GM18517 (cell line): ENCODE data around the gene LEFTY1.
A peak's percentile ranks its signal among the peaks of the same experiment; 100 is the strongest.
"Not testable (repeated sequence)": the region's sequence is repeated elsewhere in the genome, so short reads cannot be mapped to it uniquely, and the experiment has no call there.

Source experiments
- ATAC-seq: cut with Tn5 transposase; IDR thresholded peaks from one replicate; pipeline ENCODE4 v1.9.1; 2021; ENCODE audit warnings: mild to moderate bottlenecking, moderate library complexity; ENCODE audit not compliant: unreplicated experiment

Gene LEFTY1, protein sequence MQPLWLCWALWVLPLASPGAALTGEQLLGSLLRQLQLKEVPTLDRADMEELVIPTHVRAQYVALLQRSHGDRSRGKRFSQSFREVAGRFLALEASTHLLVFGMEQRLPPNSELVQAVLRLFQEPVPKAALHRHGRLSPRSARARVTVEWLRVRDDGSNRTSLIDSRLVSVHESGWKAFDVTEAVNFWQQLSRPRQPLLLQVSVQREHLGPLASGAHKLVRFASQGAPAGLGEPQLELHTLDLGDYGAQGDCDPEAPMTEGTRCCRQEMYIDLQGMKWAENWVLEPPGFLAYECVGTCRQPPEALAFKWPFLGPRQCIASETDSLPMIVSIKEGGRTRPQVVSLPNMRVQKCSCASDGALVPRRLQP

DNA sequence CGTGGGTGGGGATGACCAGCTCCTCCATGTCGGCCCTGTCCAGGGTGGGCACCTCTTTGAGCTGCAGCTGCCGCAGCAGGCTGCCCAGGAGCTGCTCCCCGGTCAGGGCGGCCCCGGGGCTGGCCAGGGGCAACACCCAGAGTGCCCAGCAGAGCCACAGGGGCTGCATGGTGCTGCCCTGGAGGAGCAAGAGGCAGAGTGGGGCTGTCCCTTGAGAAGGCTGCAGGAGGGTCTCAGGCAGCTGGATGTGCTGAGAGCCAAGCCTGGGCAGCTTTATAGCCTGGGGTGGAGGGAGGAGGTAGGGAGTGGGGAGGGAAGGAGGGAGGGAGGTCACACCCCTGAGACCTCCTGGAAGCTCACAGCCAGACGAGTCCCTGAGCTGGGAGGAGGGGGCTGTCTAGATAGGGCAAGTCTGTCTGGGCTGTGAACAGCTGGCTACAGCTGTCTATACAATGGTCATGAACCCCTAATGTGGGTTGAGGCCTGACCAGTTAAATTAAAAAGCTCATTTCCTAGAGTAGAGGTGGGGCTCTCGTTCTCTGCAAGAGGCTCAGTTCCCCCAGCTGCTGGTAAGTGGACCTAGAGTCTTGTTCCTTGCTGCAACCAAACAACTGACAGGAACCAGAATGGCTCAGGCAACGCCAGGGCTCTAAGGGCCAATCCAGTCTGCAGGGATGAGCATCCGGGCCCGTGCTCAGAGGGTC is at the start of gene LEFTY1:
Gene LEFTY1 (minus strand): TSS at position 249 of the 704 bp plus-strand sequence. CDS start 80 bp downstream, at position 169.
- no peak for ATAC-seq

DNA sequence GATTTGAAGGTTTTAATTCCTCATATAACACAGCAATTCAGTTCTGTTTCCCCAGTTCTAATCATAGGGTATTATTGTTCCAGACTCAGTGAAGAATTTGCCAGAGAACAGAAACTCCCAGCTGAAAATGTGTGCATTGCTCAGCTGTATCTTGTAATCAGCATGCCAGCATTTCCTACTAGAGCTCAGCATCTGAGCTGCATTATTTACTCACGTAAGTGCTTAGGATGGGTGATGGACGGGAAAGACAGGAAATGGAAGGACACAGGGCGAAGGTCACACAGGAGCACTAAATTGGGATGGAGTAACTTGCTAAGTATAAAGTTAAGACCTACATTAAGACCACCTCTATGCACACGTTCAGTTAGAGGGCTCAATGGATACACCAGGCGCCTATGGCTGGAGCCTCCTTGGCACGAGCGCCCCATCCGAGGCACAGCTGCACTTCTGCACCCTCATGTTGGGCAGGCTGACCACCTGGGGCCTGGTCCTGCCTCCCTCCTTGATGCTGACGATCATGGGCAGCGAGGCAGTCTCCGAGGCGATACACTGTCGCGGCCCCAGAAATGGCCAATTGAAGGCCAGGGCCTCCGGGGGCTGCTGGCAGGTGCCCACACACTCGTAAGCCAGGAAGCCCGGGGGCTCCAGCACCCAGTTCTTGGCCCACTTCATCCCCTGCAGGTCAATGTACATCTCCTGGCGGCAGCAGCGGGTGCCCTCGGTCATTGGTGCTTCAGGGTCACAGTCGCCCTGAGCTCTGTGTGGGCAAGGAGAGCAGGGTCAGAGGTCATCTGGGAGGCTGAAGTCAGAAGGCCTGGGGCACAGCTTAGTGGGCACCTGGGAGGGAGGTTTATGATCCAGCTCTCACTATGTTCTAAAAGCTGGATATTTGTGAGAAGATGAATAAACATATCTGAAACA is 48.4 kb upstream of the LEFTY1 start:
- no peak for ATAC-seq

DNA sequence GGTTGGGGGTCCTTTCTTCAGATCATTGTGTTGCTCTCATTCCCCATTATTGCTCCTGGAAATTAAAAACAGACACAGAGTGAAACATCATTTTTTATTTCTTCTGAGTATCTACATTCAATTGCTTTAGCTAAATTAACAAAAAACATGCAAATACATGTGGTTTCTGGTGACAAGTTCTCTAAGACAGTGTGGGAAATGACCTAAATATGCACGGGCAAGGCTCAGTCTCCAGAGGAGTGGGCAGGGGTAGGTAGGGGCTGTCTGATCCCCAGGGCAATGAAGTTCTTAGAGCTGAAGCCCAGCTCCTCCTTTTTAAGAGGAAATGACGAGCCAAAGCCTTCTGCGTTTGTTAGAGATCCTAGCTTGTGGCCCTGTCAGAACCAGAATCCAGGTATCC is 47.6 kb upstream of the LEFTY1 start:
- no peak for ATAC-seq

DNA sequence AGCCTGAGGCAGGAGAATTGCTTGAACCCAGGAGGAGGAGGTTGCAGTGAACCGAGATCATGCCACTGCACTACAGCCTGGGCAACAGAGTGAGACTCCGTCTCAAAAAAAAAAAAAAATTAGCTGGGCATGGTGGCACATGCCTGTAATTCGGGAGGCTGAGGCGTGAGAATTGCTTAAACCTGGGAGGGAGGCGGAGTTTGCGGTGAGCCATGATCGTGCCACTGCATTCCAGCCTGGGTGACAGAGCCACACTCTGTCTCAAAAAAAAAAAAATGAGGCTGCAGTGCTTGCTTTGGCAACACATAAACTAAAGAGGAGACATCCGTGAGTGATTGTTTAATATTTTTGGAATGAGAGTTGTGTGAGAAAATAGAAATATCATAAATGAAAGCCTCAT is 47.1 kb upstream of the LEFTY1 start:
- not testable (repeated sequence) for ATAC-seq

DNA sequence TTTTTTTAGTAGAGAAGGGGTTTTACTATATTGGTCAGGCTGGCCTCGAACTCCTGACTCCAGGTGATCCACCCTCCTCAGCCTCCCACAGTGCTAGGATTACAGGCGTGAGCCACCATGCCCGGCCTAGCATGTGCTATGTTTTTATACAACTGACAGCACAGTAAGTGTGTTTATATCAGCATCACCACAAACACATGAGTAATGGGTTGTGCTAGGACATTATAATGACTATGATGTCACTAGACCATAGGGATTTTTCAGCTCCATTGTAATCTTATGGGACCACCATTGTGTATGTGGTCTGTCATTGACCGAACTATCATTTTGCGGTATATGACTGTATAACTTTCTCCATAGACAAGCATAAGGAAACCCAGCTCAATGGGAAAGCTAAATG is 45.8 kb upstream of the LEFTY1 start:
- ATAC-seq = no peak

DNA sequence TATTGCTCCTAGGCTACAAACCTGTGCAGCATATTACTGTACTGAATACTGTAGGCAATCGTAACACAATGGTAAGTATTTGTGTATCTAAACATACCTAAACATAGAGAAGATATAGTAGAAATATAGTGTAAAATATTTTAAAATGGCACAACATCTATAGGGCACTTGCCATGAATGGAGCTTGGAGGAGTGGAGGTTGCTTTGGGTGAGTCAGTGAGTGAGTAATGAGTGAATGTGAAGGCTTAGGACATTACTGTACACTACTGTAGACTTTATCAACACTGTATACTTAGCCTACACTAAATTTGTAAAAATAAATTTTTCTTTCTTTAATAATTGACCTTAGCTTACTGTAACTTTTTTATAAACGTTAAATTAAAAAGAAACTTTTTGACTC is 44.1 kb upstream of the LEFTY1 start:
- ATAC-seq = no peak

DNA sequence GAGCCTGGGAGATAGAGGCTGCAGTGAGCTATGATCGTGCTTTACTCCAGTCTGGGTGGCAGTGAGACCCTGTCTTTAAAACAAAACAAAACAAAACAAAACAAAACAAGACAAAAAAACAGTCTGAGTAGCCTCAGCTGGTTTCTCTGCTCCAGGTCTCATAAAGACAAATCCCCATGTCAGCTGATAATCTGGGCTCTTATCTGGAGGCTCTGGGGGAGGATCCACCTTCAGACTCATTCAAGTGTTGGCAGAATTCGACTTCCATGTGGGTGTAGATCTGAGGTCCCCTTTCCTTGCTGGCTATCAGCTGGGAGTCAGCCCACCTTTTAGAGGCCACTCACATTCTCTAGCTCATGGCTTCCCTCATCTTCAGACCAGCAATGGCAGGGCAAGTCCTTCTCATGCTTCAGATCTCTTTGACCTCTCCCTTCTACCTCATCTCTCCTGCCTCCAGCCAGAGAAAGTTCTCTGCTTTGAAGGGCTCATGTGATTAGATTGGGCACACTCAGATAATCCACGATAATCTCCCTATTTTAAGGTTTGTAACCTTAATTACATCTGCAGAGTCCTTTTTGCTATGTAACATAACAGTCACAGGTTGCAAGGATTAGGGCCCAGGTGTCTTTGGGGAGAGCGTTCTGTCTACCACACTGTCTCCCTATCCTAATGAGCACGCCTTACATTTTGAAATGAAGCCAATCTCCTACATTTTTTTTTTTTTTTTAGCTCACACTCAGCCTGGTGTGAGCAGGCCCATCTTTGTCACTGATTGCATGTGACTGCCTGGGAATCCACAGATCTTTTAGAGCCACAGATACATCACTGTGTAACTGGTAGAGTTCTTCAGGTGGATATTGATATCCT is 42.6 kb upstream of the LEFTY1 start:
- no peak for ATAC-seq

DNA sequence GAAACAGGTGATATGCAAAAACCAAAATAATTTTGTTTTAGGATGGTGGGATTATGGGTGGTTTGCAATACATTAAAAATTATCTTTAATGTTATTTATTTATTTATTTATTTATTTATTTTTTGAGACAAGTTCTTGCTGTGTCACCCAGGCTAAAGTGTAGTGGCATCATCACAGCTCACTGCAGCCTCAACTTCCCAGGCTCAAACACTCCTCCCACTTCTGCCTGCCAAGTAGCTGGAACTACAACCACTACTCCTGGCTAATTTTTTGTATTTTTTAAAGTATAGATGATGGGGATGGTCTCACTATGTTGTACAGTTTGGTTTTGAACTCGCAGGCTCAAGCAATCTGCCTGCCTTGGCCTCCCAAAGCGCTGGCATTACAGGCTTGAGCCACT is 41.6 kb upstream of the LEFTY1 start:
- ATAC-seq = no peak

DNA sequence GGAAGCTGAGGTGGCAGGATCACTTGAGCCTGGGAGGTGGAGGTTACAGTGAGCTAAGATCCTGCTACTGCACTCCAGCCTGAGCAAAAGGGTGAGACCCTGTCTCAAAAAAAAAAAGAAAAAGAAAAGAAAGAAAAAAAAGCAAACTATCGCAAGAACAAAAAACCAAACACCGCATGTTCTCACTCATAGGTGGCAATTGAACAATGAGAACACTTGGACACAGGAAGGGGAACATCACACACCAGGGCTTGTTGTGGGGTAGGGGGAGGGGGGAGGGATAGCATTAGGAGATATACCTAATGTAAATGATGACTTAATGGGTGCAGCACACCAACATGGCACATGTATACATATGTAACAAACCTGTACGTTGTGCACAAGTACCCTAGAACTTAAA is 40.5 kb upstream of the LEFTY1 start:
- ATAC-seq = not testable (repeated sequence)

DNA sequence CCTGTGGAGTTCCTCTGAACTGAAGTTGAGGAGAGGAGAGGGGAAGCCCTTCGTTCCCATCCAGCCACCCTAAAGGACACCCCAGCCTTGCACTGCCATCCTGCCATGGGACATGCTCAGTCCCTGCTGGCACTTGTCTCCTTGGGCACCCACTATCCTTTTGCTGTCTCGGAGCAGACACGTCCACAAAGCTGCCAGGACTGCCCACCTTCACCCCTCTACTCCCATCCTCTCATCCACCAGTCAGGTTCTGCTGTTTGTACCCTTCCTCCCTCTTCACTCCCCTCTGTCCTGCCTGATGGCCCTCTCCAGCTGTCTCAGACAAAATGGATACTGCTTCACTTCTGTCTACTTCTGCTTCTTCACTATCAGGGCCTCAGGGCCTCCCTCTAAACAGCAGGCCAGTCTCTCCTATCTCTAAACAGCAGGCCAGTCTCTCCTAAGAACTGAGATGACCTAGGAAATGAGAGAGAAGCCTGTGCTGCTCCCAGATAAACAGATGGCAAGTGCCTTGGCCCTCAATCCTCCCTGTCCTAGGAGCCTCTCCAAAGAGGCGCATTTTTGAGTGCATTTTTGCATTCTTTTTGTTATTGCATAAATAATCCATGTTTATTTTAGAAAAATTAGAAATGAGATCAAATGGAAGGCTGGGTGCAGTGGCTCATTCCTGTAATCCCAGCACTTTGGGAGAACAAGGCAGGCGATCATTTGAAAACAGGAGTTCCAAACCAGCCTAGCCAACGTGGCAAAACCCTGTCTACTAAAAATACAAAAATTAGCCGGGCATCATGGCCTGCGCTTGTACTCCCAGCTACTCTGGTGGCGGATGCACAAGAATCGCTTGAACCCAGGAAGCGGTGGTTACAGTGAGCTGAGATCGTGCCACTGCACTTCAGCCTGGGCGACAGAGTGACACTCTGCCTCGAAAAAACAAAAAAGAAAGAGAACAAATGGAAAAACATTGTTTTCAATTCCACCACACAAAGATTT is 39.5 kb upstream of the LEFTY1 start:
- no peak for ATAC-seq

DNA sequence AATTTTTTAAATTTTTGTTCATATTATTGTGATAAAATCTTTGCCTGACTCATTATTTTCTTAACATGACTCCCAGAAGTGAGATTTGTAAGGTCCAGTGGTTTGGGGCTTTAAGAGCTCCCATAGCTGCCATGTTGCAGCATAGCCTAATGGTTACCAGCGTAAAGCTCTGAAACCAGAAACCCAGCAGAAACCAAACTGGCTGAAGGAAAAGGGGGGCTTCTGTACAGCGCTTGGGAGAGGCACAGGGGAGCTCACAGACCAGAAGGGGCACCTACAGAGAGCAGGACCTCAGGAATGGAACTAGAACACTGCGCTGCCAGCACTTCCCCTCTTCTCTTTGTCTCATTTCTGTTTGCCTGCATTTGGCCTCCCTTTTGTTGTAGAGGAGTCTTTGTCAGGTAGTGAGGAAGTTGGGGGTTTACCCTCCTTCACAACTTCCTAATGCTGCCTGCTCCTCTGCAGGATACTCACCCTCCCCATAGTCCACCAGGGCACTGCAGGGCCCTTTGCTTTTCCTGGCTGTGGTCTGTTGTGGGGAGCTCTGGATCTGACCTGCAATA is 37.7 kb upstream of the LEFTY1 start:
- ATAC-seq = no peak

DNA sequence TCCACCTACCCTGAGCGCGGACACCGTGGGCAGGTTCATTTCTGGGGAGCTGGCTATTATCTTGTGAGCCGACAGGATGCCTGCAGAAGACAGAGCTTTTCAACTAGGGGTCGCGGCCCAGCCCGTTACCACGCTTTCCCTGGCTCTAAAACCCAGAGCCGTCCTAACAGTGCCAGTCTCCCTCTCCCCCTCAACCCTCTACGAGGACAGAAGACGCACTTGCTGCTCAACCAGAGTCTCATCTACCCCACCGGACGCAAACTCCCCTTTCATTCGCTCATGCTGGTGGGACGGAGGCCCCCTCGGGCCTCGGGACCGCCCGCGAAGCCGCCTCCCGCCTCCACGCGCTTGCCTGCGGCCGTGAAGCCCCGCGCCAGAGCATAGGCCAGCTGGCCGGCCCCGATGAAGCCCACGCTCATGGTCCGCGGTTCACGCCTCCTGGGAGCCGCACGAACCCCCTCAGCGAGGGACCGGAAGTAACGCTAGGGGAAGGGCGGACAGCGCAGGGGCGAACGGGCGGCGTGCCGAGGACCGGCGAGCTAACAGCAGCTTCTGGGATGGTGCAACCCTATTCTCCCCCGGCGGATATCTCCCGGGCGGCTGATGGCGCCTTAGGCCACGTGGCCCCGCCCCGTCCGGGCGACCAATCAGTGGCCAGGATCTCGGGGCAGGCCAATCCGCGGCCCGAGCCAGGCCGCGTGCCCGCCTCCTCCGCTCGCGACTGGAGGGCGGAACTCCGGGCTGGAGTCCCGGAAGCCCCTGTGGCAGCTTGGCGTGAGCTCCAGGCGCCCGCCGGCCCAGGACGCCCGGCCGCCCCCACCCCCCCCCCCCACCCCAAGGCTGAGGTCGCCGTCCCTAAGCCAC is 35.0 kb upstream of the LEFTY1 start, which contains the start of gene PYCR2:
Gene PYCR2 (minus strand): TSS at position 559 of the 864 bp plus-strand sequence. CDS start 140 bp downstream, at position 419.
- ATAC-seq = peak; percentile 96

DNA sequence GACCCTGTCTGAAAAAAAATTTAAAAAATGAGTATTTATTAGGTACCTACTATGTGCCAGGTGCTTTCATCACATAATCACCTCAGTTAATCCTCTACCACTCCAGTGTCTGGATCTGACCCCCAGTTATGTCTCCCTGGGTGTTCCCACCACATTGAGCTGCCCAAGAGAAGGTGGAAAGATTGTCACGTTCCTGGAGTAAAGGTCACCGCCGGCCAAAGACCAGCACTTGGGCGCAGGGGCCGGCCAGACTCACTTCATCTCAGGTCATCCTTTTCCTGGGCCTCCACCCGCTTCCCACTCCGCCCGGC is 34.4 kb upstream of the LEFTY1 start:
- ATAC-seq = no peak

DNA sequence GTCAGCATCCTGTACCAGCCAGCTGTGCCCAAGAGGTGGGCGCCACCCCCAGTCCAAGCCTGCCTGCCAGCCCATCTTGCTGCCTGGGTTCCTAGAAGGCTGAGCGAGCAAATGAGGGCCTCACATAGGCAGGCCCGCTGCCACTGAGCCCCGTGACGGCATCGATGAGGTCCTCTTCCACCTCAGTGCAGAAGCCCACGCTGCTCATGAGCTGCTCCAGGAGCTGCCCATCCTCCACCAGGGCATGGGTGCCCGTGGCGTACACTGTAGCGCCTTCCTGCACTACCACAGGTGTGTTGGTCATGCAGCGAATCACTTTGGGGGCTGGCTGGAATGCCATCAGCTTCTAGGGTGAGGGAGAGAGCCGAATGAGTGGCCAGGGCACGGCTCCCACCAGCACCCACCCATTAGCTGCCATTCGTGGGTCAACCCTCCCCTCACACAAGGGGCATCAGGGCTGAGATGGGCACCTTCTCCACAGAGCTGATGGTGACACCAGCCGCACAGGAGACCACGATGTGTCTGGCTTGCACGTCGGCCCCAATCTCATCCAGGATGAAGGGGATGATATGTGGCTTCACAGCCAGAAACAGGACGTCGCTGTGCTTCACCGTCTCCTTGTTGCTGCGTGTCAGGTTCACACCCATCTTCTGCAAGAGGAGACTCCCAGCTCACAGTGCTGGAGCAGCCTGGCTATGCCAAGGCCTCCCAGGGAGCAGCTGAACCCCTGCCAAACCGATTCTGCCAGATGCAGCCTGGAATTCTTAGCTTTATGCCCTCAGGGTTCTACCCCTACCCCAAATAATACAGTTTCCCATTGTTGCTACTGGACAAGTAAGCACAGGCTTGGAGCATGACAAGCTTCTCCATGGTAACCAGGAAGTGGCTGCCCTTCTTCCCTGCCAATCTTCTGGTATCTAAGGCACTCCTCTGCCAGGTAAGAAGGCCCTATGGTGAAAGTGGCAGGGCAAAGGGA is 33.1 kb upstream of the LEFTY1 start:
- no peak for ATAC-seq

DNA sequence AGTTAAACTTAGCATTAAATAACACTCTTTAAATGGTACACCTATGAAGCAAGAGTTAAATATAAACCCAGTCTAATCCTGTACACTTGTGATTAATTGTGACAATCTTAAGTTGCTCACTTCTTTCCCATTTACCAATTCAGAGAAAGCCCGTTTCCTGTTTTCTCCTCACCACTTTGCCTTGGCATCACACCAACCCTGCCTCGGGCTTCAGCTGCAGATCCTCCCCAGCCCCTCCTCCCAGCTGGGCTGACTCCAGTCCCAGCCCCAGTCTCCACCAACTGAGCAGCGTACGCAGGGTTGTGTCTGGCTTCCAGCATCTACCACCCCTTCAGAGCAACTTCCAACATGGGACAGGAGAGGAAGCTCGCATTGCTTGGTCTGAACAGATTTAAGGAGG is 31.0 kb upstream of the LEFTY1 start:
- ATAC-seq = no peak

DNA sequence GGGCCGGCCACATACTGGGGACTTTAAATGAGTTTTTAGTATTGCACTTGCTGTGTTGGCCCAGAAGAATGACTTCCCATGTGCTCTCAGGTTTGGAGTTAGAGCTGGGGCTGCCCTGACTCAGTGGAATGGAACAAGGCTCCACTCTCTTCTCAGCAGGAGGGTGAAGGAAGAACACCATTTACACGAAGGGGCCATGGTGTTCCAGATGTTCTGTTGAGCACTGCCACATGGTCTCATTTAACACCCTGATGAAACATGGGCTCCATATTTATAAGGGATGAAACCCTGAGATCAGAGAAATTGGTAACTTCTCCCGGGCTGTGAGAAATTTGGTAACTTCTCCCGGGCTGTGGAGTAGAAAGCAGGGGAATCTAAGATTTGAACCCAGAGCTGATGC is 29.3 kb upstream of the LEFTY1 start:
- no peak for ATAC-seq

DNA sequence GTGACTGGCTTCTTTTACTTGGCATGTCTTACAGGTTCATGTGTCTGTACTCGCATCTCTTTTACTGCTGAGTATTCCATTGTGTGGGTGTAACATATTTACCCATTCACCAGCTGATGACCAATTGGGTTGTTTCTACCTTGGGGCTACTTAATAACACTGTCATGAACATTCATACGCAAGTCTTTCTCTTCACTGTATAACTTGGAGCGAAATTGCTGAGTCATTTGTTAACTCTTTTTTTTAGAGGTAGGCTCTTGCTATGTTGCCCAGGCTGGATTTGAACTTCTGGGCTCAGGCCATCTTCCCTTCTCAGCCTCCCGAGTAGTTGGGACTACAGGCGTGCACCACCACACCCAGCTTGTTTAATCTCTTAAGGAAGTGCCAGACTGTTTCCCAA is 28.6 kb upstream of the LEFTY1 start:
- ATAC-seq = no peak
